ENCODE data around the gene DNAAF8.
"Not testable (repeated sequence)": the region's sequence is repeated elsewhere in the genome, so short reads cannot be mapped to it uniquely, and the experiment has no call there.

DNA sequence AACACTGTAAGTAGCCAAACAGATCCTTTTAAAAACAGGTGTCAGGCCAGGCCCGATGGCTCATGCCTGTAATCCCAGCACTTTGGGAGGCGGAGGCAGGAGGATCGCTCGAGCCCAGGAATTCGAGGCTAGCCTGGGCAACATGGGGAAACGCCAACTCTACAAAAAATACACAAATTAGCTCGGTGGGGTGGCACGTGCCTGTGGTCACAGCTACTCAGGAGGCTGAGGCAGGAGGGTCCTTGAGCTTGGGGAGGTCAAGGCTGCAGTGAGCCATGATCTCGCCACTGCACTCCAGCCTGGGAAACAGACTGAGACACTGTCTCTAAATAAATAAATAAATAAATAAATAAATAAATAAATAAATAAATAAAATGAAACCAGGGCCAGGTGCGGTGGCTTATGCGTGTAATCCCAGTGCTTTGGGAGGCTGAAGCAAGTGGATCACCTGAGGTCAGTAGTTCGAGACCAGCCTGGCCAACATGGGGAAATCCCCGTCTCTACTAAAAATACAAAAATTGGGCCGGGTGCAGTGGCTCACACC is 50.2 kb downstream of the DNAAF8 start:
- TF ChIP-seq, protein P1, sequence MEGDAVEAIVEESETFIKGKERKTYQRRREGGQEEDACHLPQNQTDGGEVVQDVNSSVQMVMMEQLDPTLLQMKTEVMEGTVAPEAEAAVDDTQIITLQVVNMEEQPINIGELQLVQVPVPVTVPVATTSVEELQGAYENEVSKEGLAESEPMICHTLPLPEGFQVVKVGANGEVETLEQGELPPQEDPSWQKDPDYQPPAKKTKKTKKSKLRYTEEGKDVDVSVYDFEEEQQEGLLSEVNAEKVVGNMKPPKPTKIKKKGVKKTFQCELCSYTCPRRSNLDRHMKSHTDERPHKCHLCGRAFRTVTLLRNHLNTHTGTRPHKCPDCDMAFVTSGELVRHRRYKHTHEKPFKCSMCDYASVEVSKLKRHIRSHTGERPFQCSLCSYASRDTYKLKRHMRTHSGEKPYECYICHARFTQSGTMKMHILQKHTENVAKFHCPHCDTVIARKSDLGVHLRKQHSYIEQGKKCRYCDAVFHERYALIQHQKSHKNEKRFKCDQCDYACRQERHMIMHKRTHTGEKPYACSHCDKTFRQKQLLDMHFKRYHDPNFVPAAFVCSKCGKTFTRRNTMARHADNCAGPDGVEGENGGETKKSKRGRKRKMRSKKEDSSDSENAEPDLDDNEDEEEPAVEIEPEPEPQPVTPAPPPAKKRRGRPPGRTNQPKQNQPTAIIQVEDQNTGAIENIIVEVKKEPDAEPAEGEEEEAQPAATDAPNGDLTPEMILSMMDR (conservative IDR thresholded peaks at IDR 0.05 in 1 of 2, IDR thresholded peaks at IDR 0.05 in 1 of 2; ENCODE audit: extremely low read depth in 1 of 2, insufficient read depth in 1 of 2, low read depth in 1 of 2, low read length in 2 of 2): not testable (repeated sequence)
- TF ChIP-seq EZH2 (IDR thresholded peaks at IDR 0.05; ENCODE audit: borderline replicate concordance, low read length): not testable (repeated sequence)
